Ovary (tissue), 3 donors: ENCODE results near the gene LRRC61.

Source experiments
- EP300 ChIP-seq: sonication (generic); formaldehyde crosslinking; IDR thresholded peaks from one replicate; pipeline ENCODE4 v1.6.1; 2017; ENCODE audit warnings: antibody characterized with exemption
- POLR2A ChIP-seq: fragments of 450-650 bp; IDR thresholded peaks from one replicate; pipeline ENCODE4 v1.6.1; 2017; ENCODE audit warnings: antibody characterized with exemption, mild to moderate bottlenecking, moderate library complexity
- TF ChIP-seq, protein P1 (sequence below), 3 donors: fragments of 450-650 bp in 2 of 3; fragments of 200-600 bp in 1 of 3; IDR thresholded peaks; one replicate each; pipeline versions ENCODE4 v1.5.1 to v1.8.0; 2016 to 2022; ENCODE audit warnings: antibody characterized with exemption in 3 of 3, mild to moderate bottlenecking in 1 of 3
- donor health status: DM: no; HTN: no; CAD: no.

DNA sequence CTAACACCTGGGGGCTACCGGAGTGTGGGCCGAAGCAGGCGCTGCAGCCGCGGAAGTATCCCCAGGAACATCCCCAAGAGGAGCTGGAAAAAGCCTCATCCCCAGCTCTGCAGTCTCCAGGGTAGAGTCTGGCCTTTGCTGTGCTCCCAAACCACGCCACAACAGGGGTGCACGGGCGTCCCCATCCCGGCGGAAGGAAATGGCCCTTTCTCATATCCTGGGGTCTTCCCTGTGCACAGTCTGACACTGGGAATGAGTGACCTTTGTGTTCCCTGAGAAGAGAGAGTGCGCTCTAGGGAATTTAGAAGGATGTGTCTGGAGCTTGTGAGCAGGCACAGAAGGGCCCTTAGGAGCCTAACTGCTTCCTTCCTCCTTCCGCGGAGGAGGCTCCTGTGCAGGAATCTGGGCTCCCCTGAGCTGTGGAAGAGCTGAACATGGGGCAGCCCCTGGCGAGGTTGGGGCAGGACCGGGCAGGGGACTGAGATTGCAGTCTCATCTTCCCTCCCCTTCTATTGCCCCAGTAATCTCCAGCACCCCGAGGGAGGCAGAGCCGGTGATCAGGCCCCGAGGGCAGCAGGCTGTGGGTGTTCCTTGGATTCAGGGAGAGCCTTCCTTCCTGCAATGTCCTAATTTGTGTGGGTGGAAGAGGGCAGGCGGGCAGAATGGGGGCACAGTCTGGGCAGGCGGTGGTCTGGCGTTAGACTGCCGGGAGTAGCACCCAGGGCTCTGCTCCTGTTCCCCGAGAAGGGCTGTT lies 46.8 kb downstream of the LRRC61 start:
- TF ChIP-seq, protein P1, sequence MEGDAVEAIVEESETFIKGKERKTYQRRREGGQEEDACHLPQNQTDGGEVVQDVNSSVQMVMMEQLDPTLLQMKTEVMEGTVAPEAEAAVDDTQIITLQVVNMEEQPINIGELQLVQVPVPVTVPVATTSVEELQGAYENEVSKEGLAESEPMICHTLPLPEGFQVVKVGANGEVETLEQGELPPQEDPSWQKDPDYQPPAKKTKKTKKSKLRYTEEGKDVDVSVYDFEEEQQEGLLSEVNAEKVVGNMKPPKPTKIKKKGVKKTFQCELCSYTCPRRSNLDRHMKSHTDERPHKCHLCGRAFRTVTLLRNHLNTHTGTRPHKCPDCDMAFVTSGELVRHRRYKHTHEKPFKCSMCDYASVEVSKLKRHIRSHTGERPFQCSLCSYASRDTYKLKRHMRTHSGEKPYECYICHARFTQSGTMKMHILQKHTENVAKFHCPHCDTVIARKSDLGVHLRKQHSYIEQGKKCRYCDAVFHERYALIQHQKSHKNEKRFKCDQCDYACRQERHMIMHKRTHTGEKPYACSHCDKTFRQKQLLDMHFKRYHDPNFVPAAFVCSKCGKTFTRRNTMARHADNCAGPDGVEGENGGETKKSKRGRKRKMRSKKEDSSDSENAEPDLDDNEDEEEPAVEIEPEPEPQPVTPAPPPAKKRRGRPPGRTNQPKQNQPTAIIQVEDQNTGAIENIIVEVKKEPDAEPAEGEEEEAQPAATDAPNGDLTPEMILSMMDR (IDR thresholded peaks at IDR 0.05): no peak
- TF ChIP-seq EP300 (no peak), POLR2A (no peak)
